Fibroblast of mammary gland (primary cell): ENCODE data around the gene GRIP1.

Experiments
- DNase-seq: peaks from one replicate; pipeline ENCODE4 v3.0.0-alpha.2; 2010; ENCODE audit warnings: low read depth
- H3K4me3 ChIP-seq: 2 replicates; pipeline ENCODE4 v1.5.1; 2011; ENCODE audit warnings: low read depth, mild to moderate bottlenecking, low read length, moderate library complexity; ENCODE audit not compliant: control insufficient read depth
- TF ChIP-seq, protein P1 (sequence below): conservative IDR thresholded peaks from 2 replicates; pipeline ENCODE4 v1.5.1; 2011; ENCODE audit warnings: low read depth, low read length, inconsistent platforms; ENCODE audit not compliant: control insufficient read depth, insufficient read depth

Gene GRIP1

GRCh38 chr12:66426696-66427095 lies 252.2 kb downstream of the GRIP1 start:
- no peak overlapping the region for H3K4me3 ChIP-seq
- TF ChIP-seq, protein P1, sequence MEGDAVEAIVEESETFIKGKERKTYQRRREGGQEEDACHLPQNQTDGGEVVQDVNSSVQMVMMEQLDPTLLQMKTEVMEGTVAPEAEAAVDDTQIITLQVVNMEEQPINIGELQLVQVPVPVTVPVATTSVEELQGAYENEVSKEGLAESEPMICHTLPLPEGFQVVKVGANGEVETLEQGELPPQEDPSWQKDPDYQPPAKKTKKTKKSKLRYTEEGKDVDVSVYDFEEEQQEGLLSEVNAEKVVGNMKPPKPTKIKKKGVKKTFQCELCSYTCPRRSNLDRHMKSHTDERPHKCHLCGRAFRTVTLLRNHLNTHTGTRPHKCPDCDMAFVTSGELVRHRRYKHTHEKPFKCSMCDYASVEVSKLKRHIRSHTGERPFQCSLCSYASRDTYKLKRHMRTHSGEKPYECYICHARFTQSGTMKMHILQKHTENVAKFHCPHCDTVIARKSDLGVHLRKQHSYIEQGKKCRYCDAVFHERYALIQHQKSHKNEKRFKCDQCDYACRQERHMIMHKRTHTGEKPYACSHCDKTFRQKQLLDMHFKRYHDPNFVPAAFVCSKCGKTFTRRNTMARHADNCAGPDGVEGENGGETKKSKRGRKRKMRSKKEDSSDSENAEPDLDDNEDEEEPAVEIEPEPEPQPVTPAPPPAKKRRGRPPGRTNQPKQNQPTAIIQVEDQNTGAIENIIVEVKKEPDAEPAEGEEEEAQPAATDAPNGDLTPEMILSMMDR: no peak
- no peak for DNase-seq

DNA sequence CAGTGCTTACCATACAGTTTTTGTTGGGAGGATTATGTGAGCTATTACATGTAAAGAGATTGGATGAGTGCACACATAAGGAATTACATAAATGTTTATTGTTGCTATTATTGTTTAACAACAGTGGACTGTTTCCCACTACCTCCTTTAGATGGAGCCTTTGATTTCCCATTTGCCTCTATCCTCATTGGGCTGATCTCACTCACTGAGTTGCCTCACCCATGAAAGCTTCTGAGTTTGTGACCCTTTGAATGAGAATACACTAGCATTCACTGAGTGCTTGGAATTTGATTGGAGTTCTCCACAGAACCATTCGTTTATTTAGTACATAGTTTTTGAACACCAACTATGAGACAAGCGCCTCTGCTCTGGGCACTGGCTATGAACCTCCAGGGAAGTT lies 255.6 kb downstream of the GRIP1 start:
- H3K4me3 ChIP-seq: no peak overlapping the region
- DNase-seq: peak; percentile 1
- TF ChIP-seq, protein P1: no peak

DNA sequence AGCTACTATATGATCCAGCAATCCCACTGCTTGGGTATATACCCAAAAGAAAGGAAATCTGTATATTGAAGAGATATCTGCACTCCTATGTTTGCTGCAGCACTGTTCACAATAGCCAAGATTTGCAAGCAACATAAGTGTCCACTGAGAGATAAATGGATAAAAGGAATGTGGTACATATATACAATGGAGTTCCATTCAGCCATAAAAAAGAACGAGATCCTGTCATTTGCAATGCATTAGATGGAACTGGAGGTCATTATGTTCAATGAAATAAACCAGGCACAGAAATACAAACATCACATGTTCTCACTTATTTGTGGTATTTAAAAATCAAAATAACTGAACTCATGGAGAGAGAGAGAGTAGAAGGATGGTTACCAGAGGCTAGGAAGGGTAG lies 260.0 kb downstream of the GRIP1 start:
- no peak for DNase-seq
- no peak overlapping the region for H3K4me3 ChIP-seq
- TF ChIP-seq, protein P1: no peak

GRCh38 chr12:66417217-66417616 lies 261.7 kb downstream of the GRIP1 start:
- no peak overlapping the region for H3K4me3 ChIP-seq
- TF ChIP-seq, protein P1: no peak
- DNase-seq: no peak

- no peak overlapping the region for H3K4me3 ChIP-seq
- TF ChIP-seq, protein P1: peak; percentile 79
- peak; percentile 81 for DNase-seq
Measured at GRCh38 chr12:66409195-66409871, 269.5 kb downstream of the GRIP1 start.

GRCh38 chr12:66405395-66405794 lies 273.5 kb downstream of the GRIP1 start:
- peak; percentile 28 for DNase-seq
- no peak overlapping the region for H3K4me3 ChIP-seq
- TF ChIP-seq, protein P1: no peak
